OCI-LY3 (cell line): ENCODE measurements around the gene CTDSP1.

Source experiments
- H2AFZ ChIP-seq: fragments of 200-600, 300-600 bp; shearing (Covaris generic); 2 replicates; pipeline ENCODE4 v1.6.0; 2014; ENCODE audit warnings: antibody characterized with exemption, low read depth, low read length
- H3K27ac ChIP-seq: fragments of 200-600, 300-600 bp; sonication (generic); 2 replicates; pipeline ENCODE4 v1.5.1; 2014; ENCODE audit warnings: mild to moderate bottlenecking, low read length, moderate library complexity, mixed read lengths
- H3K27me3 ChIP-seq: fragments of 200-600, 300-600 bp; sonication (generic); 2 replicates; pipeline ENCODE4 v1.6.1; 2014; ENCODE audit warnings: low read depth, low read length, mixed read lengths
- H3K36me3 ChIP-seq: fragments of 200-600, 300-600 bp; sonication (generic); replicated peaks from 2 replicates; pipeline ENCODE3; 2014; ENCODE audit warnings: low read depth, low read length, mixed read lengths
- H3K4me1 ChIP-seq: fragments of 300-600, 200-600 bp; sonication (generic); 2 replicates; pipeline ENCODE4 v1.6.1; 2014; ENCODE audit warnings: low read length, mixed read lengths
- H3K4me2 ChIP-seq: fragments of 200-600, 300-600 bp; sonication (generic); 2 replicates; pipeline ENCODE4 v1.6.1; 2014; ENCODE audit warnings: low read length, mixed read lengths
- H3K4me3 ChIP-seq: fragments of 300-600, 200-600 bp; sonication (generic); 2 replicates; pipeline ENCODE4 v1.5.1; 2014; ENCODE audit warnings: antibody characterized with exemption, mild to moderate bottlenecking, low read length, moderate library complexity
- H3K79me2 ChIP-seq: fragments of 300-600, 200-600 bp; shearing (Covaris generic); 2 replicates; pipeline ENCODE4 v1.6.1; 2014; ENCODE audit warnings: mild to moderate bottlenecking, low read length, mixed read lengths
- H3K9ac ChIP-seq: fragments of 300-600, 200-600 bp; shearing (Covaris generic); 2 replicates; pipeline ENCODE4 v1.6.0; 2014; ENCODE audit warnings: mild to moderate bottlenecking, low read length, moderate library complexity
- H3K9me3 ChIP-seq: fragments of 200-600, 300-600 bp; shearing (Covaris generic); 2 replicates; pipeline ENCODE4 v1.6.1; 2014; ENCODE audit warnings: low read length, mixed read lengths; ENCODE audit not compliant: insufficient read depth
- H4K20me1 ChIP-seq: fragments of 200-600, 300-600 bp; sonication (generic); 2 replicates; pipeline ENCODE4 v1.6.1; 2016; ENCODE audit warnings: low read length, mixed read lengths; ENCODE audit not compliant: insufficient read depth
- CTCF ChIP-seq: fragments of 200-600, 300-600 bp; sonication (generic); IDR thresholded peaks from 2 replicates; pipeline ENCODE4 v1.5.1; 2014; ENCODE audit warnings: antibody characterized with exemption, low read length, low read depth
- EZH2phosphoT487 ChIP-seq: fragments of 200-600 bp; shearing (Covaris generic); IDR thresholded peaks from 2 replicates; pipeline ENCODE4 v1.6.1; 2018; ENCODE audit warnings: antibody characterized with exemption, mixed run types, low read depth

CTDSP1 gene

GRCh38 chr2:218391202-218391601 is 8.5 kb upstream of the CTDSP1 start:
- H3K27ac ChIP-seq = no peak overlapping the region
- H4K20me1 ChIP-seq = no peaks in the 10 kb centered on the region
- peaks cover 11% of the 10 kb centered on the region; the same call in 1 of the 2 replicates for H3K4me1 ChIP-seq
- no peaks in the 10 kb centered on the region for H3K79me2 ChIP-seq
- no peaks in the 10 kb centered on the region for H3K9me3 ChIP-seq
- no peak for TF ChIP-seq EZH2phosphoT487
- TF ChIP-seq CTCF = no peak
- H2AFZ ChIP-seq = no peak overlapping the region
- no peak overlapping the region for H3K9ac ChIP-seq
- H3K27me3 ChIP-seq = no peaks in the 10 kb centered on the region
- no peaks in the 10 kb centered on the region for H3K36me3 ChIP-seq
- no peak overlapping the region for H3K4me2 ChIP-seq
- H3K4me3 ChIP-seq = no peak overlapping the region

DNA sequence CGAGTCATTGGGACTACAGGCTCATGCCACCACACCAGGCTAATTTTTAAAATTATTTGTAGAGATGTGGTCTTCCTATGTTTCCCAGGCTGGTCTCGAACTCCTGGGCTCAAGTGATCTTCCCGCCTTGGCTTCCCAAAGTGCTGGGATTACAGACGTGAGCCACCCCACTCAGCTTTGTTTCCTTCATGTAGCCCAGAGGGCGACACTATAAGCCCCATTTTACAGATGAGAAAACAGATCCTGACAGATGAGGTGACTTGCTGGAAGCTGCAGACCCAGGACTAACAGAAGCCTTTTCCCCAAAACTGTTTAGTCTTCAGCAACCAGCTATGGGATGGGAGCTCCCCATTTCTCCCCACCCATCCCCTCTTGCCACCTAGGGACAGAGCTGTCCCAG is 7.2 kb upstream of the CTDSP1 start:
- peaks cover 18% of the 10 kb centered on the region for H3K4me1 ChIP-seq
- no peaks in the 10 kb centered on the region for H4K20me1 ChIP-seq
- H3K36me3 ChIP-seq = no peaks in the 10 kb centered on the region
- TF ChIP-seq CTCF = no peak
- no peak for TF ChIP-seq EZH2phosphoT487
- no peaks in the 10 kb centered on the region for H3K79me2 ChIP-seq
- H3K27me3 ChIP-seq = no peaks in the 10 kb centered on the region
- H3K9me3 ChIP-seq = no peaks in the 10 kb centered on the region
- H2AFZ ChIP-seq = no peak overlapping the region
- H3K4me3 ChIP-seq = no peak overlapping the region
- H3K4me2 ChIP-seq = no peak overlapping the region
- H3K27ac ChIP-seq = no peak overlapping the region
- H3K9ac ChIP-seq = no peak overlapping the region

- Histone ChIP-seq H3K4me3 (no peak overlapping the region), H3K9ac (no peak overlapping the region), H3K9me3 (no peaks in the 10 kb centered on the region), H3K36me3 (no peaks in the 10 kb centered on the region), H3K79me2 (no peaks in the 10 kb centered on the region), H3K4me2 (no peak overlapping the region), H3K27ac (no peak overlapping the region), H2AFZ (no peak overlapping the region), H4K20me1 (no peaks in the 10 kb centered on the region), H3K27me3 (no peaks in the 10 kb centered on the region), H3K4me1 (peaks cover 18% of the 10 kb centered on the region)
- TF ChIP-seq CTCF (no peak), EZH2phosphoT487 (no peak)
Measured at GRCh38 chr2:218392891-218393462, 6.7 kb upstream of the CTDSP1 start.

DNA sequence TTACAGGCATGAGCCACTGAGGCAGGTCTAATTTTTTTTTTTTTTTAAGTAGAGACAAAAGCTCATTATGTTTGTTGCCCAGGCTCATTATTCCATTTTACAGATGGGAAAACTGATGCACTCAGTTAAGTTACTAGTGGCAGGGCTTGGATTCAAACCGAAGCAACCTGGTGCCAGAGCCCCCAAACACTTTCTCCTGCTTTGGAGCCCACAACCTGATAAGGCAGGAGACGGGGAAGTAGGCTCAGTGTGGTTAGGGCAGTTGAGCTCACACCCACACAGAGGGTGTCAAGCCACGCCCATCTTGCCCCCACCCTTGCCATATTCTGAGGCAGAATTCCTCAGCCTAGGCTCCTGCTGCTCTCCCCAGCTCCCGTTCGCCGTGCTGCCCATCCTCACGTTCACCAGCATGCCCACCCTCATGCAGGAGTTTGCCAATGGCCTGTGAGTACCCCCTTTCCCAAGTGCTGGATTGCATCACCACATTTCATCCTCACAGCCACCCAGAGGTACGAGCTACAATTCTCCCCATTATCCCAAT is 5.8 kb upstream of the CTDSP1 start:
- H3K4me1 ChIP-seq = peaks cover 18% of the 10 kb centered on the region
- TF ChIP-seq EZH2phosphoT487 (no peak), CTCF (no peak)
- H3K27ac ChIP-seq = no peak overlapping the region
- H3K9me3 ChIP-seq = no peaks in the 10 kb centered on the region
- no peak overlapping the region for H3K4me2 ChIP-seq
- no peaks in the 10 kb centered on the region for H3K27me3 ChIP-seq
- no peak overlapping the region for H2AFZ ChIP-seq
- no peaks in the 10 kb centered on the region for H4K20me1 ChIP-seq
- no peaks in the 10 kb centered on the region for H3K36me3 ChIP-seq
- H3K79me2 ChIP-seq = no peaks in the 10 kb centered on the region
- no peak overlapping the region for H3K9ac ChIP-seq
- no peak overlapping the region for H3K4me3 ChIP-seq
